ENCODE results near the gene CROCC2.

CROCC2 gene

GRCh38 chr2:241039416-241039815, 133.3 kb downstream of the CROCC2 start:
- no peak for DNase-seq (ENCODE audit: insufficient read length)
- TF ChIP-seq POLR2AphosphoS5 (IDR thresholded peaks at IDR 0.05; ENCODE audit: low read depth, low read length), result no peak
- no peak for TF ChIP-seq TAF1 (IDR thresholded peaks at IDR 0.05; ENCODE audit: borderline replicate concordance, low read depth, low read length)
- TF ChIP-seq POLR2A (IDR thresholded peaks at IDR 0.05; ENCODE audit: low read depth, low read length), result no peak
- FAIRE-seq, result no peak

- peak; percentile 21 for FAIRE-seq
- DNase-seq (ENCODE audit: insufficient read length), result no peak
- TF ChIP-seq TAF1 (IDR thresholded peaks at IDR 0.05; ENCODE audit: borderline replicate concordance, low read depth, low read length) (no peak), POLR2AphosphoS5 (IDR thresholded peaks at IDR 0.05; ENCODE audit: low read depth, low read length) (no peak), POLR2A (IDR thresholded peaks at IDR 0.05; ENCODE audit: low read depth, low read length) (no peak)
These were observed 134.1 kb downstream of the CROCC2 start for GRCh38 chr2:241040081-241040803.

DNA sequence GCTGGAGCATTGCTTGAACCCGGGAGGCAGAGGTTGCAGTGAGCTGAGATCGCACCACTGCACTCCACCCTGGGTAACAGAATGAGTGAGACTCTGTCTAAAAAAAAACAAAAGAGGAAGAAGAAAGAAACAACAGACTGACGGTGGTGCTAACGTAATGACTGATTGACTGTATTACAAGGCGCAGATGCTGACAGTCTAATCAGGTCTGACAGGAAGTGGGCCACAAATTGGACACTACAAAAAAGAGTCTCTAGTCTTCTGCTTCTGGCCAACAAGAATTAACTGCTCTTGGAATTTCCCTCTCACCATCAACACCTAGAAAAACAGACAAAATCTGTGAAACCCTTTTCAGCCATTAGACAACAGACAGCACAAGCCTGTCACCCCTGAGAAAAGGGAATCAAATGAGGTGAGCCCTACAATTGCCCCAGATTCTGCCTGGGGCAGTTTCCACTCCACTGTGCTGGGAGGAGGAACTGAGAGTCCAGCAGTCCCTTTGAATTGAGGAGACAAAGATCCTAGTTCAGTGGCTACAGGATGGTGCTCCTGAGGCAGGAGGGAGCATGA, 135.5 kb downstream of the CROCC2 start:
- TF ChIP-seq POLR2A (IDR thresholded peaks at IDR 0.05; ENCODE audit: low read depth, low read length) (no peak), TAF1 (IDR thresholded peaks at IDR 0.05; ENCODE audit: borderline replicate concordance, low read depth, low read length) (no peak), POLR2AphosphoS5 (IDR thresholded peaks at IDR 0.05; ENCODE audit: low read depth, low read length) (peak; percentile 30; the same call in 1 of the 2 replicates)
- DNase-seq (ENCODE audit: insufficient read length) (no peak), FAIRE-seq (peak; percentile 94)

All from GM12892 (cell line).